Epidermal melanocyte (primary cell): ENCODE measurements around the gene GPR108.
A peak's percentile ranks its signal among the peaks of the same experiment; 100 is the strongest.
"Not testable (repeated sequence)": the region's sequence is repeated elsewhere in the genome, so short reads cannot be mapped to it uniquely, and the experiment has no call there.

ENCODE experiments used
- DNase-seq: peaks from one replicate; pipeline ENCODE4 v3.0.0; 2011; ENCODE audit warnings: low spot score; ENCODE audit not compliant: insufficient read length

The GPR108 gene

GRCh38 chr19:6721138-6721474 lies 16.3 kb downstream of the GPR108 start:
- no peak for DNase-seq

GRCh38 chr19:6720369-6721137 lies 16.8 kb downstream of the GPR108 start, which contains the start of gene C3:
TSS of gene C3 (minus strand) at chr19:6720650. CDS start at chr19:6720589, 61 bp downstream.
- DNase-seq: peak; percentile 67

- no peak for DNase-seq
Measured at GRCh38 chr19:6719992-6720368, 17.4 kb downstream of the GPR108 start.

GRCh38 chr19:6719540-6719861 lies 17.9 kb downstream of the GPR108 start:
- no peak for DNase-seq

DNA sequence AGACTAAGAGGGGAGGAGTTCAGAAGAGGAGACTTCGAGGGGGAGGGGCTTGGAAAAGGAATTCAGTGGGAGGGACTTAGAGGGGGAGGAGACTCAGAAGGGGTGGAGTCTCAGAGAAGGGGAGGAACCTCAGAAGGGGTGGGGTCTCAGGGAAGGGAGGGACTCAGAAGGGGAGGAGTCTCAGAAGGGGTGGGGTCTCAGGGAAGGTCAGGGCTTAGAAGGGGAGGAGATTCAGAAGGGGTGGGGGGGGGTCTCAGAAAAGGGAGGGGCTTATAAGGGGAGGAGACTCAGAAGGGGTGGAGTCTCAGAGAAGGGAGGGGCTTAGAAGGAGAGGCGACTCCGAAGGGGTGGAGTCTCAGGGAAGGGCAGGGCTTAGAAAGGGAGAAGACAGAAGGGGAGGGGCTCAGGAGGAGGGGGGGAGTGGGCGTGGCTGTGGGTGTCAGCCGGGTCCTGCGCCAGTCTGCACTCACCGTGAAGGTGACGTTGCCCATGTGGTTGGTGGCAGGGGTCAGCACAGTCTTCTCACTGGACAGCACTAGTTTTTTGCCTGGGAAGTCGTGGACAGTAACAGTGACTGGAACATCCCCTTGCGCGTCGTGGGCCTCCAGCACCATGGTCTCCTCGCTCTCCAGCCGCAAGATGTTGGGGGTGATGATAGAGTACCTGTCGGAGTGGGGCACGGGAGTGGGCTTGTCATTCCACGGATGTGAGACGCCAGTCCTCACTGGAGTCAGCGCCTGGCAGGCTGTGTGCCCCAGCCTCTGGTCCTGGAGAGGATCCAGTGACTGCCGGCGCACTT lies 18.4 kb downstream of the GPR108 start:
- no peak for DNase-seq

- DNase-seq: no peak
Measured at GRCh38 chr19:6718111-6718740, 19.2 kb downstream of the GPR108 start.

GRCh38 chr19:6717441-6717971 lies 19.9 kb downstream of the GPR108 start:
- no peak for DNase-seq

DNA sequence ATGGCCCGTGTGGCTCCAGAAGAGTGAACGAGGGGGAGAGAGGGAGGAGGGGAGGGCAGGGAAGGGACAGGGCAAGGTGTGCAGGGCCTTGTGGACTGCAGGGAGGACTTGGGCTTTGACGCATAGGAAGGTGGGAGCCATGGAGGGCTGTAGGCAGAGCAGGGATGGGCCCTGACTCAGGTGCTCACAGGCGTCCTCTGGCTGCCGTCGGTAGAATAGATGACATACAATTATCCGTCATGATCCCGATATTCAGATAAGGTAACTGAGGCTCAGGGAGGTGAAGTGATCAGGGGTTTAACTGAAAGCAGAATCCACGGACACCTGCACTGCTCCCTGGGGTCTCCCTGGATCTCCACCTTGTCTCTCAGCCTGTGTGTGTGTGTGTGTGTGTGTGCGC lies 20.3 kb downstream of the GPR108 start:
- no peak for DNase-seq

DNA sequence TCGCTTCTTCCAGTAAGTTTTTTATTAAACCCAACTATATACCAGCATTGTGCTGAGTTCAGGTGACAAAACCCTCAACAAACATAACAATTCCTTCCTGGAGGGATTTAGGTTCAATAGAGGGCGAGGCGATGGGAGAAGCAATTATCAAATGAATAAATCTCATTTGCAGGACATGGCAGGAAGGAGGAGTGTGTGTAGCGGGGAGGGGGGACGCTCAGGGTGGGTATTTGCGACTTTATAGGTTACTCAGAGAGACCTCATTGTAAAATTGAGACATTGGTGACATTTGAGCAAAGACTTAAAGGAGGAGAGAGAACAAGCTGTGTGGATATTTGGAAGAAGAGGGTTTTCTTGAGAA lies 20.8 kb downstream of the GPR108 start:
- no peak for DNase-seq

- DNase-seq: no peak
Measured at GRCh38 chr19:6714749-6715555, 22.4 kb downstream of the GPR108 start.

GRCh38 chr19:6713773-6714692 lies 23.3 kb downstream of the GPR108 start:
- DNase-seq: no peak

DNA sequence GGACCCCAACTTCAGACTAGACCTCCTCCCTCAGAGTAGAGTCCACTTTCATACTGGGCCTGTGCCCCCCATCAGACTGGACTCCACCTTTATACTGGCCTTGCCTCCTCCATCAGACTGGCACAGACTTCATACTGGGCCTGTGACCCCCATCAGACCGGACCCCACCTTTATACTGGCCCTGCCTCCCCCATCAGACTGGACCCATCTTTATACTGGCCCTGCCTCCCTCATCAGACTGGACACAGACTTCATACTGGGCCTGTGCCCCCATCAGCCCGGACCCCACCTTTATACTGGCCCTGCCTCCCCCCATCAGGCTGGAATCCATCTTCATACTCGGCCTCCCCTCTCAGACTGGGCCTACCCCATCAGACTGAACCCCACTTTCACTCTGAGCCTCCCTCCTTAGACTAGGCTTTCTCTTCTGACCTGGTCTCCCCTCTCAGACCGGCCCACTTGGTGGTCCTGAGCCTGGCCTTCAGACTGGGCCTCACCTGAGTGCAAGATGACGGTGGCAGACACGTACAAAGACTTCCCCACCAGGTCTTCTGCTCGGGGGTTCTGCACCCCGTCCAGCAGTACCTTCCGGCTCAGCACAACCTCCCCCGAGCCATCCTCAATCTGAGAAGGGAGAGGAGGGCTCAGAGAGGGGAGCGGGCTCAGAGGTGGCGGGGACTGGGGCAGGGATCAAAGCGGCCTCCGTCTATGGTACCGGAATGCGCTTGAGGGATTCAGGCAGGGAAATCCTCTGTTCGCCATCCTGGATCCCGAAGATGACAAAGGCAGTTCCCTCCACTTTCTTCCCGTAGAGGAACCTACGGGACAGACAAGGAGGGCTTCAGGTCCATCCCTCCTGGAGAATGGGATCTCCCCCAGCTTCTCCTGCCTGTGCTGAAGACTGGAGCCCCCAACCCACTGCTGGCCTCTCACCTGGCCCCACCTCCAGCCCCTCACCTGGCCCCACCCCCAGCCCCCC lies 24.4 kb downstream of the GPR108 start:
- no peak for DNase-seq

- no peak for DNase-seq
Measured at GRCh38 chr19:6712231-6712630, 25.1 kb downstream of the GPR108 start.

GRCh38 chr19:6711605-6712004 lies 25.8 kb downstream of the GPR108 start:
- DNase-seq: no peak

- DNase-seq: no peak
Measured at GRCh38 chr19:6711078-6711361, 26.4 kb downstream of the GPR108 start.

DNA sequence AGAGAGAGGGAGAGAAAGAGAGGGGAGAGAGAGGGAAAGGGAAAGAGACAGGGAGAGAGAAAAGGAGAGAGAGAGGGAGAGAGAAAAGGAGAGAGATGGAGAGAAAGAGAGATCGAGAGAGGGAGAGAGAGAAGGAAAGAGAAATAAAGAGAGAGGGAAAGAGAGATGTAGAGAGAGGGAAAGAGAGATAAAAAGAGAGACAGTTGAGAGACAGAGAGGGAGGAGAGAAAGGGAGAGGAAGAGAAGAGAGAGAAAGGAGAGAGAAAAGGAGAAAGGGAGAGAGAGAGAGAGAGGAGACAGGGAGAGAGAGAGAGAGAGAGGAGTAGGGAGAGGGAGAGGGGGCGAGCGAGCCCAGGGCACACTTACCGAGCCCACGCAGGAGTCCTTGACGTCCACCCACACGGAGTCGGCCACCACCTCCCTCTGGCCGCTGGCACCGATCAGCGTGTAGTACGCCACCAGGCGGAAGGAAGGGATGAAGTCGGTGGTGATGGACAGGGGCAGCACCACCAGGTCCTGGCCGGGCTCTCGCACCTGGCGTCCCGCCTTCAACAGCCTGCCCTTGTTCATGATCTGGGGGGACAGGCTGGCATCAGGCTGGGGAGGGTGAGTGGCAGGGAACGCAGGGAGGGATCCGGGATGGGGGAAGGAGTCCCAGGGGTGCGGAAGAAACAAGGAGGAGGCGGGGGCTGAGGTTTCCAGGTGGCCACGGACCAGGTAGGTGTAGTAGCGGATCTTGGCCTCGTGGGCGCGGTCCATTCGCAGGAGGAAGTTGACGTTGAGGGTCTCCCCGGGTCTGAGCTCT lies 26.9 kb downstream of the GPR108 start:
- DNase-seq: no peak

- DNase-seq: no peak
Measured at GRCh38 chr19:6709549-6709948, 27.8 kb downstream of the GPR108 start.

DNA sequence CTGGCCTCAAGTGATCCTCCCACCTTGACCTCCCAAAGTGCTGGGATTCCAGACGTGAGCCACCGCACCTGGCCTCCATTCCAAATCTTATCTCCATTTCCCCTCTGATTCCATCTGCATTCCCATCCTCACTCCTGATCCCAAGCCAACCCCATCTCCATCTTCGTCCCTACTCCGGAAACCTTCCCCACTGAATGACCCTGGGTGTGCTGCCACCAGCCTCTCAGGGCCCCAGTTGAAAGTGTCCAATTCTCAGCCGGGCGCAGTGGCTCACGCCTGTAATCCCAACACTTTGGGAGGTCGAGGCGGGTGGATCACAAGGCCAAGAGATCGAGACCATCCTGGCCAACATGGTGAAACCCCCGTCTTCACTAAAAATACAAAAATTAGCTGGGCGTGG lies 28.5 kb downstream of the GPR108 start:
- not testable (repeated sequence) for DNase-seq

DNA sequence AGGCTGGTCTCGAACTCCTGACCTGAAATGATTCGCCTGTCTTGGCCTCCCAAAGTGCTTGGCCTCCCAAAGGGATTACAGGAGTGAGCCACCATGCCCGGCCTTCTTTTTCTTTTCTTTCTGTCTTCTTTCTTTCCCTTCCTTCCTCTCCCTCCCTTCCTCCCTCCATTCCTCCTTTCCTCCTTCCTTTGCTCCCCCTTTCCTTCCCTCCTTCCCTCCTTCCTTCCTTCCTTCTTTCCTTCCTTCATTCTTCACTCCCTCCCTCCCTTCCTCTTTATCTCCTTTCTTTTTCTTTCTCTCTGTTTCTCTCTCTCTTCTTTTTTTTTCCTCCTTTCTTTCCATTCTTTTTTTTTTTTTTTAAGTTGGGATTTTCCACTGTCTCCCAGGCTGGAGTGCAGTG lies 29.0 kb downstream of the GPR108 start:
- DNase-seq: no peak
